GM12878 (cell line): ENCODE measurements around the gene MAEL. TPM values are rescaled to one million over a fixed set of nuclear protein-coding genes. Genes with fewer than 3 reads are reported as not detected.

Experiments used
- ATAC-seq: fragments of 200-7000 bp; cut with Tn5 transposase; 3 replicates; pipeline ENCODE4 v1.9.1; 2020; ENCODE audit warnings: mild to moderate bottlenecking, moderate library complexity
- BruUV-seq: library from RNA; stranded (reverse); fragments of 400-500 nt; replicated peaks from 2 replicates; lab custom pipeline; 2021; lab: Mats Ljungman, UMichigan
- CTCF ChIA-PET: fragments of 300-600 bp; sonication (Branson Sonifier 250); formaldehyde crosslinking; extraction: SDS; loops from one replicate; lab custom pipeline; 2021; ENCODE audit warnings: inconsistent platforms; lab: Yijun Ruan, JAX
- POLR2A ChIA-PET: fragments of 350-600 bp; formaldehyde crosslinking; extraction: SDS; loops from one replicate; lab custom pipeline; 2021; ENCODE audit warnings: inconsistent platforms; lab: Charles Lee
- RAD21 ChIA-PET: fragments of 300-600 bp; sonication (Branson Sonifier 250); formaldehyde crosslinking; loops from one replicate; lab custom pipeline; 2023; ENCODE audit warnings: antibody characterized with exemption; ENCODE audit not compliant: unreplicated experiment; lab: Charles Lee
- SMC1A ChIA-PET: fragments of 300-600 bp; sonication (Branson Sonifier 250); formaldehyde crosslinking; loops from one replicate; lab custom pipeline; 2023; ENCODE audit not compliant: unreplicated experiment, uncharacterized antibody; lab: Charles Lee
- DNase-seq: peaks from one replicate; pipeline ENCODE4 v3.0.0-alpha.2; 2011; ENCODE audit warnings: low read depth, low spot score
- FAIRE-seq: peaks from 3 replicates; lab custom pipeline; 2011; peaks lifted over from hg19 to GRCh38; lab: Jason Lieb, UNC
- H2AFZ ChIP-seq: 2 replicates; pipeline ENCODE4 v1.6.0; 2011; ENCODE audit warnings: low read depth, low read length, control low read depth; ENCODE audit not compliant: control insufficient read depth
- H3K27ac ChIP-seq: 2 replicates; pipeline ENCODE4 v1.5.1; 2011; ENCODE audit warnings: control low read depth; ENCODE audit not compliant: control insufficient read depth, insufficient read depth
- H3K27me3 ChIP-seq, 2 experiments: replicated peaks in 1 of 2; 2 replicates each; pipeline versions ENCODE4 v1.6.0 to v1.6.1; 2011; ENCODE audit warnings: low read length in 1 of 2; ENCODE audit not compliant: control insufficient read depth in 2 of 2, insufficient read depth in 2 of 2
- H3K36me3 ChIP-seq, 2 experiments: 2 replicates each; pipeline ENCODE4 v1.5.1; 2011; ENCODE audit warnings: low read length in 1 of 2; ENCODE audit not compliant: control insufficient read depth in 2 of 2, insufficient read depth in 2 of 2
- H3K4me1 ChIP-seq: 2 replicates; pipeline ENCODE4 v1.6.1; 2011; ENCODE audit warnings: mild to moderate bottlenecking, low read length, moderate library complexity, mixed read lengths; ENCODE audit not compliant: control insufficient read depth, insufficient read depth
- H3K4me2 ChIP-seq: 2 replicates; pipeline ENCODE4 v1.6.0; 2011; ENCODE audit warnings: control low read depth; ENCODE audit not compliant: control insufficient read depth, insufficient read depth
- H3K4me3 ChIP-seq: fragments of 200-600 bp; sonication (generic); 2 replicates; pipeline ENCODE4 v1.5.1; 2016
- H3K79me2 ChIP-seq: 2 replicates; pipeline ENCODE4 v1.6.0; 2011; ENCODE audit warnings: low read length; ENCODE audit not compliant: control insufficient read depth, insufficient read depth
- H3K9ac ChIP-seq: 2 replicates; pipeline ENCODE4 v1.8.0; 2011; ENCODE audit warnings: low read length, control low read depth, mixed read lengths; ENCODE audit not compliant: control insufficient read depth, insufficient read depth
- H3K9me3 ChIP-seq: replicated peaks from 3 replicates; pipeline ENCODE4 v1.5.1; 2011; ENCODE audit warnings: mild to moderate bottlenecking, low read length; ENCODE audit not compliant: control insufficient read depth, insufficient read depth
- H4K20me1 ChIP-seq: 2 replicates; pipeline ENCODE4 v1.6.0; 2011; ENCODE audit not compliant: control insufficient read depth, insufficient read depth
- ASH2L ChIP-seq: fragments of 300-600, 200-600 bp; sonication (generic); IDR thresholded peaks from 2 replicates; pipeline ENCODE4 v1.6.1; 2017; ENCODE audit warnings: low read depth, mild to moderate bottlenecking, borderline replicate concordance
- CEBPB ChIP-seq, 2 experiments: fragments of 150-350 bp in 1 of 2; IDR thresholded peaks; 2 replicates each; pipeline ENCODE4 v1.6.1; 2012 to 2014; ENCODE audit warnings: low read depth in 2 of 2, low read length in 2 of 2, borderline replicate concordance in 1 of 2, inconsistent platforms in 1 of 2
- IKZF2 ChIP-seq, 2 experiments: fragments of 450-650 bp; IDR thresholded peaks; 2 replicates each; pipeline ENCODE4 v1.6.1; 2017; ENCODE audit warnings: mild to moderate bottlenecking in 2 of 2, moderate library complexity in 2 of 2
- KAT2A ChIP-seq: conservative IDR thresholded peaks from 2 replicates; pipeline ENCODE4 v1.6.1; 2011; ENCODE audit warnings: low read depth, low read length; ENCODE audit not compliant: control insufficient read depth
- MLLT1 ChIP-seq: fragments of 450-650 bp; IDR thresholded peaks from 2 replicates; pipeline ENCODE4 v1.6.1; 2016; ENCODE audit warnings: mild to moderate bottlenecking
- MYC ChIP-seq: IDR thresholded peaks from 2 replicates; pipeline ENCODE4 v1.6.1; 2011; ENCODE audit warnings: mild to moderate bottlenecking, low read length, moderate library complexity, inconsistent platforms; ENCODE audit not compliant: insufficient read depth, insufficient replicate concordance, insufficient read length, severe bottlenecking
- RBBP5 ChIP-seq: fragments of 200-600 bp; sonication (generic); conservative IDR thresholded peaks from 2 replicates; pipeline ENCODE4 v1.6.1; 2016
- SPI1 ChIP-seq: IDR thresholded peaks from 2 replicates; pipeline ENCODE4 v1.6.1; 2011; ENCODE audit warnings: low read depth, mild to moderate bottlenecking, low read length, moderate library complexity, borderline replicate concordance; ENCODE audit not compliant: insufficient read depth
- STAT1 ChIP-seq: fragments of 450-650 bp; conservative IDR thresholded peaks from 2 replicates; pipeline ENCODE4 v1.6.1; 2014; ENCODE audit warnings: antibody characterized with exemption, mild to moderate bottlenecking
- ZNF384 ChIP-seq: IDR thresholded peaks from 2 replicates; pipeline ENCODE4 v1.6.1; 2012; ENCODE audit warnings: low read depth, mild to moderate bottlenecking, low read length, improper control_type of control experiment, borderline replicate concordance
- ZNF592 ChIP-seq: fragments of 450-650 bp; IDR thresholded peaks from 2 replicates; pipeline ENCODE4 v1.6.1; 2017; ENCODE audit warnings: mild to moderate bottlenecking, moderate library complexity
- WGBS: methylation state at CpG from one replicate; pipeline ENCODE4 v1.1.6; 2016; ENCODE audit warnings: low lambda C conversion rate; ENCODE audit not compliant: insufficient replicate concordance, insufficient coverage; ENCODE audit errors: missing lambda C conversion rate; 5-methylcytosine and 5-hydroxymethylcytosine counted together
- in situ Hi-C: fragments of 300-500 bp; cut with MboI; formaldehyde crosslinking; loops from 9 replicates; pipeline ENCODE4 v1.14.3; 2018; ENCODE audit warnings: mixed read lengths
- intact Hi-C: fragments of 100-400 bp; cut with micrococcal nuclease; formaldehyde crosslinking; loops from one replicate; pipeline ENCODE4 v1.14.2; 2022; ENCODE audit not compliant: unreplicated experiment
- polyA plus RNA-seq, 11 experiments: library from polyadenylated mRNA; depleted of rRNA in 4 of 11; unstranded in 6 of 11; stranded (reverse) in 5 of 11; fragments of >200 nt; fragmentation: Nextera tagmentation in 4 of 11; fragmentation: Illumina TruSeq in 1 of 11; extraction: Ambion mirVana in 4 of 11; extraction: Trizol in 1 of 11; gene quantifications; 1 replicate in 1 of 11; 2 replicates in 10 of 11; pipeline versions ENCODE4 v1.2.1 to v1.2.3, GENCODE V29; 2011 to 2016; ENCODE audit warnings: inconsistent platforms in 2 of 11, missing spikeins in 2 of 11, low read depth in 1 of 11
- total RNA-seq, 4 experiments: library from RNA; depleted of rRNA in 3 of 4; stranded (reverse); fragments of >200 nt in 3 of 4; fragmentation: Illumina TruSeq in 1 of 4; extraction: Trizol in 1 of 4; gene quantifications; 2 replicates each; pipeline versions ENCODE4 v1.2.1 to v1.2.3, GENCODE V29; 2013 to 2021
- TF ChIP-seq, protein P1 (sequence below): fragments of 450-650 bp; IDR thresholded peaks from 2 replicates; pipeline ENCODE4 v1.6.1; 2017; ENCODE audit warnings: mild to moderate bottlenecking, low read depth, inconsistent platforms; ENCODE audit not compliant: poor library complexity, severe bottlenecking

Gene MAEL
- total and polyA plus RNA-seq, 10 of the 15 experiments (the other 5 are each of a cell fraction or from before 2014, with no cell fraction given) = 0.10 to 0.43 (median 0.24) TPM; not detected in 2

DNA sequence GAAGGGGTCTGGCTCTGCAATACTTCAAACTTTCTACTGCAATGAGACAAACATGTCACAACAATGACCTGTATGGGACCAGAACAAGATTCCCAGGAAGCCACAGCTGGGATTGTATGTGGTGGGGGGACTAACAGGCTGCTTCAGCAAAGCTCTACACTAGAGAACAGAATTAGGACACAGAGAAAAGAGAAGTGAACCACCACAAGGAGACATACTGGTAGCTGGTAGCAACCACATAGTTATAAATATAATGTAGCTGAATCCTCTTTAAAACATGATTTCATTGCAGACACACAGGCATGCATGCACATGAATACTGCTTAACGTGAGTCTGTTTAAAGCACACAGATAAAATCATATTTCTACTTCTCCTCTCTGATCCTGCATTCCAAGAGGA is 10.3 kb upstream of the MAEL start (continued):
- TF ChIP-seq ZNF384 = no peak
- TF ChIP-seq CEBPB (IDR thresholded peaks at IDR 0.05; ENCODE audit: borderline replicate concordance in 1 of 2, low read depth in 2 of 2, low read length in 2 of 2) = 0 out of 4 replicates have a peak, but pooled peaks of 1 of the 2 experiments have one; percentile 35
- TF ChIP-seq SPI1 = peak; percentile 80
- no peak for TF ChIP-seq MLLT1
- TF ChIP-seq ASH2L = no peak
- TF ChIP-seq MYC = no peak
- TF ChIP-seq IKZF2 (IDR thresholded peaks at IDR 0.05) = no peak; a peak in 1 of 4 replicates
- TF ChIP-seq KAT2A = no peak

DNA sequence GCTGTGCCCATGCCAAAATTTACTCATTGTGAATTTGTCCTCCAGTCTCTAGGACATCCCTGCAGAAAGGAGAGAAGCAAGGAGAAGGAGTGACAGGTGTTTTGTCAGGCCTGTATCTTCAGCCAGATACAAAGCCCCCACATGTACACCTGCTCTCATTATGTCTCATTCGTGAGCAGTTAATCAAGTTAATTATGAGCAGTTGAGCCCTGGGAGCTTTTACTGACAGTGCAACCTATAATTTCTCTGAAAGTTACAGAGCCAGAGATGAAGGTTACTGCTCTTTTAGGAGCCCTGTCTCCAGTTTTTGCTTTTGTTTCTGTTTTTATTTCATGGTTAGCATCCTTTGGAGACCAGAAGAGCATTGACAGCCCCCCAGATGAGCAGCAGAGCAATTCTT is 8.7 kb upstream of the MAEL start:
- intact Hi-C loops (no loop called here), in situ Hi-C loops (no loop called here)
- no peaks in the 10 kb centered on the region for H3K36me3 ChIP-seq
- ChIA-PET CTCF (interaction anchor here (0.7 to 1.1 kb wide), 2 partner anchors 19 to 70 kb away, joined by 3 to 4 read pairs; no protein-coding TSS in a partner anchor), RAD21 (interaction anchor here (1.9 kb wide), 1 partner anchor 79 kb away, joined by 5 read pairs; no protein-coding TSS in a partner anchor), SMC1A (interaction anchor here (2.1 kb wide), 1 partner anchor 12 kb away, joined by 7 read pairs; no protein-coding TSS in a partner anchor), POLR2A (no interaction called here)
- peaks cover 10% of the 10 kb centered on the region for H3K4me1 ChIP-seq
- no peaks in the 10 kb centered on the region for H3K79me2 ChIP-seq
- no peak overlapping the region for H3K27ac ChIP-seq
- H3K9ac ChIP-seq = no peak overlapping the region
- no peak overlapping the region for H2AFZ ChIP-seq
- no TSS peak for BruUV-seq
- H3K9me3 ChIP-seq = no peaks in the 10 kb centered on the region
- TF ChIP-seq RBBP5 (no peak), STAT1 (no peak), ZNF592 (no peak)
- TF ChIP-seq, protein P1, sequence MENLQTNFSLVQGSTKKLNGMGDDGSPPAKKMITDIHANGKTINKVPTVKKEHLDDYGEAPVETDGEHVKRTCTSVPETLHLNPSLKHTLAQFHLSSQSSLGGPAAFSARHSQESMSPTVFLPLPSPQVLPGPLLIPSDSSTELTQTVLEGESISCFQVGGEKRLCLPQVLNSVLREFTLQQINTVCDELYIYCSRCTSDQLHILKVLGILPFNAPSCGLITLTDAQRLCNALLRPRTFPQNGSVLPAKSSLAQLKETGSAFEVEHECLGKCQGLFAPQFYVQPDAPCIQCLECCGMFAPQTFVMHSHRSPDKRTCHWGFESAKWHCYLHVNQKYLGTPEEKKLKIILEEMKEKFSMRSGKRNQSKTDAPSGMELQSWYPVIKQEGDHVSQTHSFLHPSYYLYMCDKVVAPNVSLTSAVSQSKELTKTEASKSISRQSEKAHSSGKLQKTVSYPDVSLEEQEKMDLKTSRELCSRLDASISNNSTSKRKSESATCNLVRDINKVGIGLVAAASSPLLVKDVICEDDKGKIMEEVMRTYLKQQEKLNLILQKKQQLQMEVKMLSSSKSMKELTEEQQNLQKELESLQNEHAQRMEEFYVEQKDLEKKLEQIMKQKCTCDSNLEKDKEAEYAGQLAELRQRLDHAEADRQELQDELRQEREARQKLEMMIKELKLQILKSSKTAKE = no peak
- H3K4me2 ChIP-seq = no peak overlapping the region
- WGBS = 67% methylated on average over 1 of the region's 1 CpG
- H4K20me1 ChIP-seq = no peaks in the 10 kb centered on the region
- no peak for ATAC-seq
- no peak for DNase-seq
- H3K4me3 ChIP-seq = no peak overlapping the region
- peaks cover 0 to 2% of the 10 kb centered on the region in 2 experiments; a peak in 2 of 4 replicates for H3K27me3 ChIP-seq
- FAIRE-seq = no peak
